Measurements from ENCODE around the gene NOC2L. TPM values are rescaled to one million over a fixed set of nuclear protein-coding genes. Genes with fewer than 3 reads are reported as not detected.

NOC2L gene
- total RNA-seq, 1 experiment from 2014 or later: 277 TPM

DNA sequence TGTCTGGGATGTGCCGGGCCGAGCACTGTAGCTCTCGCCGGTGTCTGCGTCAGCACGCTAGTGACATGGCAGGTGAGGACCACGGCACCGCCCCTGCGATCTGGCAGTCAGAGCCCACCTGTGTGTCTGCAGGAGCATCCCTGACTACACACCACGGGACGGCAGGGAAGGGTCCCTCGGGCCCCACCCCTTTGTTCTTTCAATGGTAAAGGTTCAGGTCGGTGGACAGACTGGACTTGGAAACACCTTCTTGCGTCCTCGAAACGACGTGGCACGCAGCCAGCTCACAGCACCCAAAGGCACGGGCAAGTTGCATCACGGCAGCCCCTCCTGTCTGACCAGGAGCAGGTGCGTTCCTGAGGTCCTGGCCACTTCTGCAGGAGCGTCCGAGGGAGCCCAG lies 39.0 kb downstream of the NOC2L start:
- Histone ChIP-seq H3K36me3 (0 out of 2 replicates have a peak, but pooled peaks cover 2% of the 10 kb centered on the region), H3K9me3 (no peaks in the 10 kb centered on the region), H3K4me3 (no peak overlapping the region), H3K27me3 (no peaks in the 10 kb centered on the region; the same call in 1 of the 2 replicates)
- DNase-seq: no peak

DNA sequence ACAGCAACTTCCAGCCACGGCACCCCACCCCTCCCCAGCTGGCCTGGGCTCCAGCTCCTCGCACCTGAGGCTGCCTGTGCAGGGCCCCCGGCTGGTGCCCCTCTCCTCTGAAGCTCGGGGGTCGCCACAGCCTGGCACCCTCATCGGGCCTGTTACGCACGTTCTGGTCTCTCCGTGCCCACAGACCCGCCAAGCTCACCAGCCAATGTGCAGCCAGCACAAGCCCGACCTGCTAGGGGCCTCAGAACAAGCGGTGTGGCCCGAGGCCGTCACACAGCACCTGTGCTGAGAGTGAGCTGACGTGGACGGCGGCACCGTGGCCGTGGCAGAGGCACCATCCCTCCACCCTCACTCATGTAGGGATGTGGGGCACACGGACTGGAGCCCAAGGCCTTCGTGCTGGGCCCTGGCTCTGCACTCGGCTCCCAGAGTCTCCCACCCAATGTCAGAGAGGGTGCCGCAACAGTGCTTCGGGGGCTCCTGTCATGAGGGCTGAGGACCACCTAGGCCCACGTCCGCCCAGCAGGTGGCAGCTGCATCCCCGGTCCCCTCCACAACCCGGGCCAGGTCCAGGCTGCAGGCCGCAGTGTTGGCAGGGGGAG lies 39.7 kb downstream of the NOC2L start:
- Histone ChIP-seq H3K4me3 (no peak overlapping the region), H3K27me3 (no peaks in the 10 kb centered on the region; the same call in 1 of the 2 replicates), H3K9me3 (no peaks in the 10 kb centered on the region), H3K36me3 (0 out of 2 replicates have a peak, but pooled peaks cover 2% of the 10 kb centered on the region)
- DNase-seq: no peak

DNA sequence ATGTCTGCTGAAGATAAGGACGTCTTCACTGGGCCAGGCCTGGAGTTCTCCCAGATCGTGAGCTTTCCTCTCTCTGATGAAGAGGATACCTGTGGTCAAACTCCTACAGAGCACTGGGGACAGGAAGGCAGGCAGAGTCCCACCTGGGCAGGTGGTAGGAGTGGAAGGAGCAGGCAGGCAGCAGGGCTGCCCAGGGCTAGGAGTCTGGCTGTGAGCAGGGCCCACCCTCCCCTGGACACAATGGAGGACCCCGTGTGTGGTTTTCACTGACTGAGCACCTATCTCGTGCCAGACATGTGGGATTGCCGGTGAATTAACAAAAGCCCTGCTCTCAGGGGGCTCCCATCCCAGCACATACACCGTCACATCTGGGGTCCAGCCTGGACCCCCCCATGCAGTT lies 40.2 kb downstream of the NOC2L start:
- H3K36me3 ChIP-seq: 0 out of 2 replicates have a peak, but pooled peaks cover 2% of the 10 kb centered on the region
- H3K9me3 ChIP-seq: no peaks in the 10 kb centered on the region
- H3K27me3 ChIP-seq: no peaks in the 10 kb centered on the region; the same call in 1 of the 2 replicates
- H3K4me3 ChIP-seq: no peak overlapping the region
- no peak for DNase-seq

DNA sequence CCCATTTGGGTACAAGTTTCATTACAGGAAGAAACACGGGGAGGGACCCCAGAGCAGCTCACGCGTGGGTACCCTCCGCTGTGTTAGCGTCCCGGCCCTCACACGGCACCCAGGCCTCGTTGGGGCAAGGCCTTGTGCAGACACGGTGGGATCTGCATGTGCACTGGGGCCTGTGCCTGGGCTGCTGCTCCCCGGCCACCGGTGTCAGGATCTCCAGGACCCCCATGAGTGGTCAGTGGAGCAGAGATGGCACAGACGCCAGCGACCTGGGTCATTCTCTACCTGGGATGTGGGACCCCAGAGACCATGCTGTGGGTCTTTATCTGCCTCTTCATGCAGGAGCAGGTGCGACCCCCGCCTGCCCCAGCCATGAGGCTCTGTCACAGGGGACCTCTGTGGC lies 40.7 kb downstream of the NOC2L start:
- H3K27me3 ChIP-seq: no peaks in the 10 kb centered on the region; the same call in 1 of the 2 replicates
- H3K9me3 ChIP-seq: no peaks in the 10 kb centered on the region
- DNase-seq: no peak
- 0 out of 2 replicates have a peak, but pooled peaks cover 2% of the 10 kb centered on the region for H3K36me3 ChIP-seq
- H3K4me3 ChIP-seq: no peak overlapping the region

DNA sequence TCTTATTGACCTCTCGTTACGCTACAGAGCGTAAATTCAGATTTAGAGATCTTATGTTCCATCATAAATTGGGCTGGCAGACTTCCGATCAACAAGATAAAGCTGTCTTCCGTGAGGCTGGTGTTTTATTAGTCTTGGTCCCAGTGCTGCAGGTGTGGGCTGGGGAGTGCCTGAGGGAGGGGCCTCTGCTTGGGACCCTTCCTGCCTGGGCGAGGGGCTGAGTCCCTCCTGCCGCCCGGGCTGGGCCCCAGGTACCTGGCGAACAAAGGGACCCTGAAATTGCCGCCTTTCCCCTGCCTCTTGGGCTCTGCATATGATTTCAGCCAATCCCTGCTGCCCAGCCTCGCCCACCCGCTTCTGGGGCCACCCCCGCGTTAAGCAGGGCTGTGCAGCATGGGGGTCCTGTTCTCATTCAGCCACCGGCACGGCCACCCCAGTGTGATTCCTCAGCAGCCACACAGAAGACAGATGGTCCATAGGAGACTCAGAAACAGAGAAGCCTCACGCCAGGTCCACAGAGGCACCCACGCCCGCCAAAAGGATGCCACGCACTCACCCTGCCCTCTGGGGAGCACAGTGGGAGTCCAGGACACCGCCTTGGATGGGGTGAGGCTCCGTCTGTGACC lies 41.5 kb downstream of the NOC2L start:
- no peaks in the 10 kb centered on the region for H3K9me3 ChIP-seq
- no peaks in the 10 kb centered on the region; the same call in 1 of the 2 replicates for H3K27me3 ChIP-seq
- H3K36me3 ChIP-seq: 0 out of 2 replicates have a peak, but pooled peaks cover 2% of the 10 kb centered on the region
- DNase-seq: no peak
- H3K4me3 ChIP-seq: no peak overlapping the region

DNA sequence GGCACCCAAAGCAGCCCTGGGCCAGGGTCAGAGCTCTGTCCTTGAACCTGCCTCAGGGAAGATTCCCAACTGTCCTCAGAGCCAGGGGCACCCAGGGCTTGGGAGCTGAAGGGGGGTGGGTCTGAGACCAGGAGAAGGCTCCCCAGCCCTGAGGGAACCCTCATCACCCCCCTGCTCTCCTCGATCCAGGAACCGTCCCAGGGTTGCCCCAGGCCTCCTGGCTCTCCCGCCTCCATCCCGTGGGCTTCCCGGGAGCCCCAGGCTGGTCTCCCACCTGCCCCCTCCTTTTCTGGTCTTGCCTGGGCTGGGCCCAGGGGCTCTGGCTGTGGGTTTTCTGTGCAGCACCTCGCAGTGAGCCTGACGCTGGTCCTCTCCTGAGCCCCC lies 42.0 kb downstream of the NOC2L start:
- DNase-seq: no peak
- Histone ChIP-seq H3K4me3 (no peak overlapping the region), H3K9me3 (no peaks in the 10 kb centered on the region), H3K27me3 (no peaks in the 10 kb centered on the region; the same call in 1 of the 2 replicates), H3K36me3 (0 out of 2 replicates have a peak, but pooled peaks cover 2% of the 10 kb centered on the region)

DNA sequence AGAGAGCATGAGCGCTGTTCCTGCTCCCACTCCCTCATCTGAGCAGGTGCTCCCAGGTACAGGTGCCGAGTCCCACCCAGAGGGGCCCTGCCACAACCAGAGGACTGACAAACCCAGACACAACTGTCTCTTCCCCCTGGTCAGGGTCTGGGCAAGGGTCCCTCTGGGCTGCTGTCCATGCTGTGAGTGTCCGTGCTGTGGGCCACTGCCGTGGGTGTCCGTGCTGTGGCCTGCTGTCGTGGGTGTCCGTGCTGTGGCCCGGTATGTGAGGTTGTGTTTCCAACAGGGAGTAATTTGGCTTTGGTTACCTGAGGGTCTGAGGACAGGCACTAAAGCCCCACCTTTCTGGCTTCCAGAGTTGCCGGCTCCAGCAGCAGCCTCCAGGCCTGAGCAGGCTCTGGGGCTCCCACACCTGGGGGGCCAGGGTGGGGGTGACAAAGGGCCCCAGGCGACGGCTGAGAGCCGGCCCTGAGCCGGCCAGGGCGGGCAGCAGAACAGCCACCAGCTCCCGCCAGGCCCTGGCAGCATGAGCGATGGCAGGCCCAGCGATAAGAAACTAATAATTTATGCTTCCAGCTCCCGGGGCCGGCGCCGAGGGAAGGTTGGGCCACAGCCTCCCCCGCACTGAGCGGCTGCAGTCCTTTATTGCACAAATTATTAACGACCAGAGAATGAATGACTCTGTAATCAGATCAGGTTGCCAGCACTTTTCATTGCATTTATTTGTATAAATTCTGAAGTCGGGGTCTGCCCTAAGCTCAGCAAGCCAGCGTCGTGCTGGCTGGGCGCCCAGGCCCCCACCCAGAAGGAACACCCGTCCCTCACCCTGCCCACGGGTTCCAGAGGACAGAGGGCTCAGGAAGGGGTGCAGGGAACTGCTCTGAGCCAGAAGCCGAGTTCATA lies 42.6 kb downstream of the NOC2L start:
- Histone ChIP-seq H3K36me3 (0 out of 2 replicates have a peak, but pooled peaks cover under 1% of the 10 kb centered on the region), H3K9me3 (no peaks in the 10 kb centered on the region), H3K4me3 (no peak overlapping the region), H3K27me3 (no peaks in the 10 kb centered on the region; the same call in 1 of the 2 replicates)
- no peak for DNase-seq

DNA sequence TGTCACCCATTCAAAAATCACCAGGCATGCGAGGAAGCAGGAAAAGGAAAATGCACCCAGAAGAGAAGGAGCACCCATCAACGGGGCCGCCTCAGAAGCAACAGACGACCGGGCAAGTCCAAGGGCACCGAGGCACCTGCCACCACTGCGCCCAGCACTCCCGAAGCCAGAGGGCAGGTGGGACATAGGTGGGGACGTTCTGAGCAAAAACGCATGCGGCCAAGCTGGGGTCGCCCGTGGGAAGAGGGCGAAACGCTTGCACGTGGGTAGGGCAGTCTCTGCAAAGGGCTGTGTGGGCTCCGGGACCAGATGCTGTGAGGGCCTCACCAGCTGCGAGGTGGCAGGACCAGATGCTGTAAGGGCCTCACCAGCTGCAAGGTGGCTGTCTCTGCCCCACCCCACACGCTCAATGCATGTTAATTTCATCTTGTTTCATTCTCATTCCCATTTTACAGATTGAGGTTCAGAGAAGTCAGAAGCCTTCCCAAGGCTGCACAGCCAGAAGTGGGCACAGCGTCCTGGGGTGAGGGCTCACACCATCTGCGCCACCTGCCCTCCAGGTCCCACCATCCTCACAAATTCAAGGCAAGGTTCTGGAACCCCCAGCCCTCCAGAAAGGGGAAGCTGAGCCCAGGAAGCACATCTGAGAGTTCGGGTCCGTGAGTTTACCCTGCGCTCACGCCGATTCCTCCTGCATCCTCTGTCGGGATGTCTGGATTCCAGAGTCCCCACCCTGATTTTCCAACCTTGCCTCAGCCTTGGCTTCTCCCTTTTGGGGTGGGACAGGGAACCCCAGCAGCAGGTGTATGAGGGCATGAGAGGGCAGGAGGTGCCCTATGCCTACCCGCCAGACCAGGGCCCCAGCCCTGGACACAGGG lies 43.5 kb downstream of the NOC2L start:
- no peak for DNase-seq
- no peaks in the 10 kb centered on the region; the same call in 1 of the 2 replicates for H3K27me3 ChIP-seq
- H3K36me3 ChIP-seq: no peaks in the 10 kb centered on the region
- H3K4me3 ChIP-seq: no peak overlapping the region
- no peaks in the 10 kb centered on the region for H3K9me3 ChIP-seq

DNA sequence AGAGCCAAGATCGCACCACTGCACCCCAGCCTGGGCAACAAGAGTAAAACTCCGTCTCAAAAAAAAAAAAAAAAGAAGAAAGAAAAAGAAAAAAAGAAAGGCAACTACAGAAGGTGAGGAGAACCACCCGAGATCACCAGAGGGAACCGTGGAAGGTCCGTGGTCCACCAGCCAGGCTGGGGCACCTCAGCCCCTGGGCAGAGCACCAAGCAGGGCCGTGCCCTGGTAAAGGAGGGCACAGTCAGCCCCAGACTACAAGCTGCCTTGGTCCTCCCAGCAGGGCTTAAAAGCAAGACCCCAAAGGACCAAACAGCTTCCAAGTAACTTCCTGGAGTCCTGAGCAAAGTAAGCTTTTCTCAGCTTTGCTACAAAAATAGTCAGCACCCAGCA lies 44.2 kb downstream of the NOC2L start:
- Histone ChIP-seq H3K9me3 (no peaks in the 10 kb centered on the region), H3K27me3 (no peaks in the 10 kb centered on the region; the same call in 1 of the 2 replicates), H3K4me3 (no peak overlapping the region), H3K36me3 (no peaks in the 10 kb centered on the region)
- no peak for DNase-seq

DNA sequence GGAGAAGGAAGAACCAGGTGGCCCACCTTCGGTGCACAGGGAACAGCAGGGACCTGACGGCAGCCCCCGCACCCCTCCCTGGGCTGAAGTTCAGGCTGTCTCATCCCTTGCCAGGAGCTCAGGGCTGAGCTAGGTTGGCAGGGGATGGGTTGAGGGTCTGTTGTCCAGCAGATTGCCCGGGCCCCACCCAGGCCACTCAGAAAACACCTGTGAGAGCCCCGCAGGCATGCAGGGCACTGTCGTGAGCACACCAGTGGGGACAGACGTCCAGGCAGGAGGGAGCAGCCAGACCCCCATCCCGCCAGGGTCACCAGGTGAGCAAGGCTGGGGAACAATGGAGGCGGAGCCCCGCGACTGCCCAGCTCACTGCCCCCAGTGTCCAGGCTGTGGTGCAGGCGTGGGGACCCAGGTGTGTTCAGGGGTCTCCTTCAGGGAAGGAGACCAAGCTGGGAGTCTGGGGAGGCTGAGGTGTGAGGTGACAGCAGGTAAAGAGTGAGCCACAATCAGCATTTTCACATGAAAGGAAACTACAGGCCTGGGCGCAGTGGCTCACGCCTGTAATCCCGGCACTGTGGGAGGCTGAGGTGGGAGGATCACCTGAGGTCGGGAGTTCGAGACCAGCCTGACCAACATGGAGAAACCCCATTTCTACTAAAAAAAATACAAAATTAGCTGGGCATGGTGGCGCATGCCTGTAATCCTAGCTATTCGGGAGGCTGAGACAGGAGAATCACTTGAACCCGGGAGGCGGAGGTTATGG lies 44.7 kb downstream of the NOC2L start:
- Histone ChIP-seq H3K36me3 (no peaks in the 10 kb centered on the region), H3K27me3 (no peaks in the 10 kb centered on the region; the same call in 1 of the 2 replicates), H3K9me3 (no peaks in the 10 kb centered on the region), H3K4me3 (no peak overlapping the region)
- no peak for DNase-seq

DNA sequence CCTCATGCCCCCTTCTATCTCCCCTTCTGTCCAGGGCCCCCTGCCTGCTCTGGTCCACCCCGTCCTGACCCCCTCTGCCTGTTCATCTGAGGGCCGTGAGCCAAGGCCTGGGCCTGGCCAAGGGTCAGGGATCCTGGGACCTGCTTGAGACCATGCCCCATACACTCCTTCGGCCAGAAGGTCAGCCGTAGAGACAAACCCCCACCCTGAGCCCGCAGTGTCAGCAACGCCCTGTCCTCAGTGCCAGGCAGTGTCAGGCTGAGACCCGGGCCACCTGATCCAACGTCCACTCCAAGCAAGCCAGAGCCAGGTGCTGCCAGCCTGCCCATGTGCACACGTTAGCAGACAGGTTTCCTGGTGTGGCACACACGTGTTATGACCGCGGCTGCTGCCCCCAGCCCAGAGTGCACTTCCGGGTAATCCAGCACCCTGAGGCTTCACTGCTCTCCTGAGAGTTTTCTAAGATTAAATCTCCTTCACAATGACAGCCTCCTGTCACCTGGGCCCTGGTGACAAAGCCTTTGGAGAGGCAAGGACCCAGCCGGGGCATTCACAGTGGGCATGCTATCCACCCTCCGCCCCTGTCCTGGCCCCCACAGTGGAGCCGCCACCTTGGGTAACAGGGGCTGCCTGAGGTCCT lies 45.4 kb downstream of the NOC2L start:
- no peaks in the 10 kb centered on the region for H3K36me3 ChIP-seq
- no peak overlapping the region for H3K4me3 ChIP-seq
- no peaks in the 10 kb centered on the region for H3K9me3 ChIP-seq
- DNase-seq: no peak
- no peaks in the 10 kb centered on the region; the same call in 1 of the 2 replicates for H3K27me3 ChIP-seq

DNA sequence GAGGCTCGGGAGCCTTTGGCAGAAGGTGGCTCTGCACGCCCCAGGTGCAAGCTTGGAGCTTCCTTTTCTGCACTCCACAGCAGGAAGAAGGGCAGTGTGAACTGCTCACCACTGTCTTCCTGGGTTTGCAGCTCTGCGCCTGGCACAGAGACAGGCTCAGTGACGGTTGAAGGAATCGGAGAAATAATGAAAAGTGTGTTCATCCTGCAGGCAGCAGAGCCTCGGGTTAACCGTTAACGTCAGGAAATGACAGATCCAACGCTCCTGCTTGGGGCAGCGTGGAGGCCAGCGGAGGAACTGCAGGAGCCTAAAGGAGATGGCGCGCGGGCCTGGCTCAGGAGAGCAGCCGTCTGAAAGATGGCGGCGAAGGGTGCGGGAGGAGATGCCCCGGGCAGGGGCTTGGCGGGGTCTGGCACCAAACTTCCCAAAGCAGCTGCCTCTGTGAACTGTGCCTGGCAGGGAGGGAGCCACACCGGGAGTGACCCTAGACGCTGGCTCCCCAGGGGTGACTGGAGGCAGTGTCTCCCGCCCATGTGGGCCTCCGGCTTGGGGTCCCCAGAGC lies 46.2 kb downstream of the NOC2L start:
- H3K27me3 ChIP-seq: no peaks in the 10 kb centered on the region; the same call in 1 of the 2 replicates
- no peaks in the 10 kb centered on the region for H3K9me3 ChIP-seq
- H3K4me3 ChIP-seq: no peak overlapping the region
- DNase-seq: no peak
- H3K36me3 ChIP-seq: no peaks in the 10 kb centered on the region

DNA sequence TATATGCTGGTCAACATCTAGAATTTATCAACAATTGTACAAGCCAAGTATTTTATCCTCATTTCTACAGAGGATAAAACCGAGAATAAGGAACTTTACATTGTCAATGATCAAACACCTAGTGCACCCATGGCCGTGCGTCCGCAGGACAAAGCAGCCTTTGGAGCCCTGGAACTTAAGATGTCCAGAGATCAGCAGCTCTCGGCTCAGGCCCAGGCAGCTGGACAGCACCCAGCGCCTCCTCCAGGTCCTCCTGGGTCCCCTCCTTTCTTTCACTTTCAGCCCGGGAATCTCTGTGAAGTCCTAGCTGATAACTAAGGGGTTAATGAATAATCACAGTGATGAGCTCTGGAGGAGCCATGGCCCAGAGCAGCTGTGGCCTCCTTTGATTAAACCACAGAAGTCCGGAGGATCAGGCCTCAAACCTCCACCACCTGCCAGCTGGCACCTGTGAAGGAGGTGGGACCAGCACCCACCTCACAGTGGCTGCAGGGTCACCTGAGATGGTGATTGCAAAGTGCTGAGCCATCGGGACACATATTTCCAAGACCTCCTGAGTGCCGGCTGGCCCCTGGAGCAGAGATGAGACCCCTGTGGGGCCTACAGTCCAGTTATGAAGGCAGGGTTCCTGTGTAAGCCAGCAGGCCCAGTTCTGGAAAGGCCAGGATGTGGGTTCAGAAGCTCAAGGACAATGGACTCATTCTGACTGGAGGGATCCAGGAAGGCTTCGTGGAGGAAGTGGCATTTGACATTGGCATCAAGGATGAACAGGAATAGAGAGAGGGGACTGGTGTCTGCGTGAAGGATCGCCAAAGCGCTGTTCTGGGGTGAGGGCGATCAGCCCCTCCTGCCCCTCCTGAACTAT lies 46.9 kb downstream of the NOC2L start:
- H3K9me3 ChIP-seq: no peaks in the 10 kb centered on the region
- H3K27me3 ChIP-seq: no peaks in the 10 kb centered on the region; the same call in 1 of the 2 replicates
- DNase-seq: no peak
- no peak overlapping the region for H3K4me3 ChIP-seq
- H3K36me3 ChIP-seq: no peaks in the 10 kb centered on the region

Measured in MG63 (cell line).